NCI-H2107 (cell line): ENCODE measurements around the gene ABLIM2.

Experiments used
- DNase-seq: peaks from one replicate; lab custom pipeline; 2025; lab: John Stamatoyannopoulos, UW

ABLIM2 gene

DNA sequence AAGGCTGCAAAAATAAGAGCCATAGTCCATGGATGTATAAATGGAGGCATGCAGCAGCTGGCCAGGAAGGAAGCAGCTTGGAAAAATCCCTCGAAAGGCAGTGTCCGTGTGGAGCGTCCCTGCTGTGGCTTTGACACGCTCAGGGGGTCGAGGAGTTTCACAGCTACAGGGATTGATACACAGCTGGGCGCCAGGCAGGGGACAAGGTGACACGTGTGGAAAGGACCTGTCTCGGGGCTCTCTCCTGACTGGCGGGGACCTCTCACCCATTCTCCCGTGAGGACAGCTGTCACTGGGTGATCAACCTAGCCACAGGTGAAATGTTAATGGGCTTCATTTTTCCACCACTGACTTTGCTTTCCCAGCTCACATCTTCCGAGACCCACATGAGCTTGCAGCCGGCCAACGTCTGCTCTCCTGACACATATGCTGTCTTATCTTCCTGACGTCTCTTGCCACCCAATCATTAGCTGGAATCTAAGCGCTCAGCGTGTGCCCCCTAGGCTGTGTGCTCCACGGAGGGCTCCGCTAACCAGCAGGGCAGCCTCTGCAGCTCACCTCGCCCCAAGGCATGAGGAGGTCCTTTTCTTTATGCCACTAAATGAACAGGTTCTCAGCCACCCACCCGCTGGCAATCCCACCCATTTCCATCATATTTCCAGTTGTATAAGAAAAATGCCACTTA, 129.6 kb downstream of the ABLIM2 start:
- DNase-seq: no peak

GRCh38 chr4:8028368-8028767, 130.2 kb downstream of the ABLIM2 start:
- DNase-seq: no peak

DNA sequence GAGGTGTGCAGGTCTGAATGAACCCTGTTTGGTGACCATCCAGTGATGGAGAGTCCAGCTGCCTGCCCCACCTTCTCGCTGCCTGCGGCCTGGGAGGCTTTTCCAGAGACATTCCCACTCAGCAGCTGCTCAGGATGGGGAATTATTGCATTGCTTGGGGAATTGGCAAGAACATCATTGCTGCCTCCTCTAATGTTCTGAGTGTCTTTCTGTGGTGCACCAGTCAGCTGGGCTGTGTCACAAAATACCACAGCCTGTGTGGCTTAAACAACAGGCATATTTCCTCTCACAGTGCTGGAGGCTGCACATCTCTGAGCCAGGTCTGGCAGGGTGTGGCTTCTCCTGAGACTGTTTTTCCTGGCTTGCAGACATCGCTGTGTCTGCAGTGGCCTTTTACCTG, 132.2 kb downstream of the ABLIM2 start:
- no peak for DNase-seq

- no peak for DNase-seq
Observed at GRCh38 chr4:8025668-8026067, 132.9 kb downstream of the ABLIM2 start.

DNA sequence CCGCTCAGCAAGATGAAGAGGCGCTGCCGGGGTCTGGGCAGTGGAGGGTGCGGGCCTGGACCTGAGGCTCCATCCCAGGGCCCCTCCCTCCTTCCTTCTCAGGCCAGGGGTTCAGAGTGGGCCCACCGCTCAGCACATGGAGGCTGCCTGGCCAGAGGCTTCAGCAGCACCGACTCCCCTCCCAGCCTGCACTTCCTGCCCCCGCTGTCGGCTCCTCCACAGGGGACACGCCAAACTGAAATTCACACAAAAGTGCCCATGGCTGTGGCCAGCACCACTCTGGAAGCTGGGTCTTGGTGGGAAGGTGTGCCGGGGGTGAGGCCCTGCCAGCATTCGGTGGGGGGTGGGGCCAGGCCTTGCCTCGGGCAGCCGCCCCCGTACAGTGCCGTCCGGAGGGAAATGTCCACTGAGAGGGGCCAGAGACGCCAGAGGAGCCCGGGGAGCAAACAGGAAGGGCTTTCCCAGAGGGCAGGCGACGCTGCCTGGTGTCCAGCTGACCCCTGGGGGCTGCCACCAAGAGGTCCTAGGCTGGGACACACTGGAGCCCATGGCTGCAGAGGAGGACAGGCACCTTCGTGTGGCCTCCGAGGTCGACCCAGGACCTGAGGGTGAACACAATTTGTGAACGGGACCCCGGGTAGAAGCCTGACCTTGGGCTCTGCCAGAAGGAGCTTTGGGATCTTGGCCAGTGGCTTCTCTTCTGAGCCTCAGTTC, 134.4 kb downstream of the ABLIM2 start:
- no peak for DNase-seq

DNA sequence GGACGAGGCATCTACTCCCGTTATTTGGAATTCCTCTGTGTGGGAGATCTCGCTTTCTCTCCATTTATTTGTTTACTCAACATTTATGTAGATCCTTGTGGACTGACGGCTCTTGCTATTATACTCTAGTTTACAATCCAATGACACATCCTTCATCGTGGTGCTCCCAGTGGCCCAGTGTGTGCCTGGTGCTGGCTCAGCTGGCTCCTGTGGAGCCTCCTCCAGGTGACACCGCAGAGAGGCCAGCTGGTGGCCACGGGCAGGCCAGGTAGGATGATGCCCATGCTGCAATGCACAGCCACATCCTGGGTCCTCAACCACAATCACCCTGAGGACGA, 134.9 kb downstream of the ABLIM2 start:
- DNase-seq: no peak

DNA sequence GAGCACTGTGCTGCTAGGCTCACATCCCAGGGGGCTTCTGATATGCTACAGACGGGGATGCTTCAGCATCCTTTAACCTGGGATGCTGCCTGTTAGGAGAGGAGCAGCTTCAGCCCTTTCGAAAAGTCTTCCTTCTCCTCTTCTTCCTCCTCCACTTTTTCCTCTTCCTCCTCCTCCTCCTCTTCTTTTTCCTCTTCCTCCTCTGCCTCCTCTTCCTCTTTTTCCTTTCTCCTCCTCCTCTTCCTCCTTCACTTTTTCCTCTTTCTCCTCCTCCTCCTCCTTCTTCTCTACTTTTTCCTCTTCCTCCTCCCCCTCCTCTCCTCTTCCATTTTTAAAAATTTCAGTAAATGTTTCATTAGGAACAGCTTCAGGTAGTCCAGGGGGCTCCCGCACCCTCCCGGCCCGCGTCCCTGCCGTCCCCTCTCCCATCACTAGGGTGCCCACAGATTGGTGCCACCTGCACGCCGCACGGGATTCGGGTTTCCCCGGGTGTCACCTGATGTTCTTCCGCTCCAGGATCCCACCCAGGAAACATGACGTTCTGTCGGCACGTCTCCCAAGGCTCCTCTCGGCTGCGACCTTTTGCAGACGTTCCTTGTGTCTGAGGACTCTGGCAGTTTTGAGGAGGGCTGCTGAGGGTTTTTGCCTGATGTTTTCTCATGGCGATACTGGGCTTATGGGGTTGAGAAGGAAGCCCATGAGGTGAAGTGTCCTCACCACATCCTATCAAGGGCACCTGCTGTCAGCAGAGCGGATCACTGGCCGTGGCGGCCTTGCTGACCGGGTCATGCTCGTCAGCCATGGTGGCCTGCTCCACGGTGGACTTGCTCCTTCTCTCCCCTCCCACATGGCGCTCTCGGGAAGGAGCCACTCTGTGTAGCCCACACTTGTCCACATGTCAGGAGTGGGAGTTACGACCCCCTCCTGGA, 135.6 kb downstream of the ABLIM2 start:
- DNase-seq: no peak

DNA sequence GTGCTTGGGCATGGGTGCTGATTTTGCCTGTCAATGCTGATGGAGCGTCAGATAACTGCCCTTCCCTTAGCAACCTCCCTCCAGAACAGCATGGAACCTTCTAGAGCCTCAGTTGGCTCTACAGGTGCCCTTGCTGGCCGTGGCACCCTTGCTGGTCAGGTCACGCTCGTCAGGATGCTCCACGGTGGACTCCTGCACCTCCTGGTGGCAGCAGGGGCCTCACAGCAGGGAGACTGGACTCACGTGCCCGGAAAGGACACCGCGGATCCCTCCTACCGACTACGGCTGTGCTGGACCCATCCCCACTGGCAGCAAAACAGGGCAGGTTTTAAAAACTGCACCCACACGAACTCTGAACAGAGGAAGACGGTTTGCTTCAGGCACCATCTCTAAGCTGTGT, 136.8 kb downstream of the ABLIM2 start:
- DNase-seq: no peak

DNA sequence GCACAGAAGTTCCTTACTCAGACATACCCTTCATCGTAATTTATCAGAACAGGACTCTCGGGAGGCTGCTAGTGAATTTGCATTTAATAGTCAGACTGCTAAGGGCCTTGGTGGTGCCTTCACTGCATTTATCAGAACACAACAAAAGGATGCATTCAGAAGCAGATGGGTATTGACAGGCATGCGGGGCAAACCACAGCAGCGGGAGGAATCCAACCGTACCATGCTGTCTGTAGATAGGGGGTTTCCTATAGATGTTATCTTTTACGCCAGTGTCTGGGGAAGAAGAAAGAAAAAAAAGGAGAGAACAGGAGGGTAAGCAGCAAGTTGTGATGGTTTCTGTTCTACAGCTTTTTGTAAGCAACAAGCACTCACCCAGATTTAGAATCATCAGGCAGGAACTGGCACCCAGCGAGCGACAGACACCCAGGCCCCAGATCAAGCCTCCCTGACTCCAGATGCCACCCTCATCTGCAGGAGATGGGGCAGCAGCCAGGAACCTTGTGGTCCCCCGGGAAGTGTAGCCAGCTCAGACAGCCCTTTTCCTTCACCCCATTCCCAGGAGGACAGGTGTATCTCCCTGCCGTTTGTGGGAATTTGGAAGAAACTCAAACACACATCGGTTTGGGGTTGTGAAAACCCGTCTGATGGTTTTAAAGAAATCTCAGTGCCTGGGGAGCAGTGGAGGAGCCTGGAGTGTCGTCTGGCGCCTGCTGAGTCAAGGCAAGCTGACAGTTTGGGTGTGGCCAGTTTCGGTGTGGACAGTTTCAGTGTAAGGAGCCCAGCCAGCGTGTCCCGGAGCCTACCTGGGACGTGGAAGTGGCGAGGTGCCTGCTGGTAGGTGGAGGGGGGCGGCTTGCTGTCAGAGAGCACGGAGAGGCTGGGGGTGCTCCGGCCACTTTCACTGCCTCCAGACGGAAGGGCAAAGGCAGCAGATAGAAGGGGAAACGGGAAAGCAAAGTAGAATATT, 138.9 kb downstream of the ABLIM2 start:
- no peak for DNase-seq

GRCh38 chr4:8016527-8016926, 142.1 kb downstream of the ABLIM2 start:
- no peak for DNase-seq

DNA sequence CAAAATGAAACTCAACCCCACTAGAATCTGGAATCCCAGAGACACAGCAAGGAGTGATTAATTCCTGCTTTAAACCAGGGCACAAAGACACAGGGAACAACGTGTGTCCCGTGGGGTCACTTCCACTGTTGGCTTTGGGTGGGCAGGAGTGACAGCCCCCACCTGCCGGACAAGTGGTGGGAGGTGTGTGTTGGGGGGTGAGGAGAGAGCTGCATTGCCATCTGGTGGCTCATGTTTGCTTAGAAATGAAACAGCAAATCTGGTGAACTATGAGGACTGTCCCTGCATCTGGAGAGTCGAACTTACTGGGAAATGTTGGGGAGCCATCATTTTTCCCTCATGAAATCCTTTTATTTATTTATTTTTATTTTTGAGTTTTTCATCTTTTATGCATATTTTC, 143.1 kb downstream of the ABLIM2 start:
- DNase-seq: no peak

DNA sequence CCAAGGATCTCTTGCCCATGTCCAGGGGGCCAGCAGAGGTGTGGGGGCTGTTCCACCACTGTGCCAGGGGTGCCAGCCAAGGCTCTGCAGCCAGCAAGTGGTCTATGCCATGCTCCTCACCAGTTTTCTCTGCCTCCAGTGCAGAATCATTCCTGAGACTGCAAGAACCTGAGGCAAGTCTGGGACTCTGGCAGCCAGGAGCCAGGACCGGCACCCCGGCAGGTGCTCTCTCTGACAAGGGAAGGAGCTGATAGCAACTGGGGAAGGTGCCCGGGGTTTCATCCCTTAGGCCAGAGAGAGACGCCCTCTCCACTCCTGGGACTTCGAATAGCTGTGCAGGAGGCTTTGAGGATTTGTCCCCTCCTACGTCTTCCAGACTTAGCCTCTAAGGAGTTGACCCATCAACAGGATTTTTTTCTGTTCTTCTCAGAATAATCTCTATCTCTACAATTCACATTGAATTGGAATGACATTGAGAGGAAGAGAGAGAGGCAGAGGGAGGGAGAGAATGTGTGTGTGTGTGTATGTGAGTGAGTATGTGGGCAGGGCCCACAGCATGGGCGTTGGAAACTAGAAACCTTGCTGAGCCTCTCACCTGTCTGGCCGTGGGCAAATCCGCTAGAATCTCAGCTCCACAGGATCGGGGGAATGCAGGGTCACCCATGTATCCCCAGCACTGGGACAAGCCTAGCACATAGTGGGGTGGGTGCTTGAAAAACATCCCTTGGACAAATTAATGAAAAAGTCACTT, 144.5 kb downstream of the ABLIM2 start:
- DNase-seq: no peak

DNA sequence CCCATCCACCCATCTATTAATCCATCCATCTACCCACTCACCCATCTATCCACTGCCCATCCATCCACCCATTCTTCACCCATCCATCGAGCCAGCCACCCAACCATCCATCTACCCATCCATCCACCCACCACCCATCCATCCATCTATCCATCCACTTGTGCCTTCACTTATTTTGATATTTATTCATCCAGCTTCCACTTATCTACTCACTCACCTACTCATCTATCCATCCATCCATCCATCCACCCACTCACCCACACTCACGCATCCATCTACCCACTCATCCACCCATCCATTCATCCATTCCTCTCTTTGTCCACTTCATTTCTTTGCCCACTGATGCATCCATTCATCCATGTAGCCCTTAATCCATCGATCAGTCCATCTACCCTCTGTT, 146.1 kb downstream of the ABLIM2 start:
- no peak for DNase-seq

- DNase-seq: peak; percentile 93
Observed at GRCh38 chr4:8010618-8011017, 148.0 kb downstream of the ABLIM2 start.

- DNase-seq: no peak
Observed at GRCh38 chr4:8009710-8010511, 148.7 kb downstream of the ABLIM2 start.

GRCh38 chr4:8009097-8009496, 149.5 kb downstream of the ABLIM2 start:
- DNase-seq: no peak

- no peak for DNase-seq
Observed at GRCh38 chr4:8008391-8008790, 150.2 kb downstream of the ABLIM2 start.

DNA sequence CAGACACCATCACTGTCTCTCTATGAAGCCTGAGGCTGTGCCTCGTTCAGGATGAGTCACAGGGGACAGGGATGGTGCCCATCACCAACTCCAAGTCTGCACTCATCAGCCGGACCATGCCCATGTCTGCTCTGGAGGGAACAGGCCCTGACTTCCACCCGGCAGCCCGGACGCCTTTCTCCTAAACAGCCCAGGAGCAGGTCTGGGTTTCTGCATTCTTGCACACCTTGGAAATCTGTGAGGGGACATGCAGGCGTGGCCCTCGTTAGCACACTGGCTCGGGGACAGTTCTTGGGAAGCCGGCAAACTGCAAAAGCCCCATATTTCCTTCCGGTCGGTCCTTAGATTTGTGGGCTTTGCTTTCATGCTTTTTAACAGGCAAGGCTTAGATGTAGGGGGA, 151.0 kb downstream of the ABLIM2 start:
- no peak for DNase-seq

DNA sequence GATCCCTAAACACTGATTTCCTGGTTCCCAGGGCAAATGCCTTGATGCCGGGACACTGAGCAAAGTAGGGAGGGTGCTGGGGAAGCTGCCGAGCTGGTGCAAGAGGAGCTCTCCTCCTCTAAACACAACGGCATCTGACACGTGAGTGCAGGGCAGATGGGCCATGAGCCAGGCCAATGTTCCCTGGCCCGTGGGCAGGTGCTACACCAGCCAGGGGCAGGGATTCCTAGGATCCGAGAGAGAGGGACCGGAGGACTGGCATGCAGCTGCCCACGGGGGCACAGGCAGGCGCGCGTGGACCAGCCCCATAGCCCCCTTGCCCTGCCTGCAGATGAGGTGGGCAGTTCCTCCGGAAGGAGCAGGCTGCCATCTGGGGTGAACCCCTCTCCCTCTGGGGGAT, 152.1 kb downstream of the ABLIM2 start:
- no peak for DNase-seq

GRCh38 chr4:8005814-8006215, 152.8 kb downstream of the ABLIM2 start:
- DNase-seq: no peak
